Ishikawa (cell line): ENCODE measurements around the gene PNPLA3.

Experiments
- CEBPB ChIP-seq: IDR thresholded peaks from 2 replicates; pipeline ENCODE4 v1.6.1; 2012
- CREB1 ChIP-seq: IDR thresholded peaks from 2 replicates; pipeline ENCODE4 v1.6.1; 2012; ENCODE audit warnings: low read depth
- EGR1 ChIP-seq: IDR thresholded peaks from 2 replicates; pipeline ENCODE4 v1.6.1; 2012
- EP300 ChIP-seq: IDR thresholded peaks from 2 replicates; pipeline ENCODE4 v1.6.1; 2012; ENCODE audit warnings: borderline replicate concordance
- FOXM1 ChIP-seq: IDR thresholded peaks from 2 replicates; pipeline ENCODE4 v1.6.1; 2012; ENCODE audit warnings: low read depth, borderline replicate concordance
- MAX ChIP-seq: IDR thresholded peaks from 2 replicates; pipeline ENCODE4 v1.6.1; 2012
- NFIC ChIP-seq: IDR thresholded peaks from 2 replicates; pipeline ENCODE4 v1.6.1; 2012
- RAD21 ChIP-seq: IDR thresholded peaks from 2 replicates; pipeline ENCODE4 v1.6.1; 2012; ENCODE audit warnings: low read depth
- REST ChIP-seq: IDR thresholded peaks from 2 replicates; pipeline ENCODE4 v1.6.1; 2012; ENCODE audit warnings: low read depth, mild to moderate bottlenecking
- TAF1 ChIP-seq: IDR thresholded peaks from 2 replicates; pipeline ENCODE4 v1.6.1; 2012; ENCODE audit warnings: low read depth, mild to moderate bottlenecking
- TCF12 ChIP-seq: IDR thresholded peaks from 2 replicates; pipeline ENCODE4 v1.6.1; 2012; ENCODE audit warnings: low read depth
- TEAD4 ChIP-seq: IDR thresholded peaks from 2 replicates; pipeline ENCODE4 v1.6.1; 2012
- USF1 ChIP-seq: IDR thresholded peaks from 2 replicates; pipeline ENCODE4 v1.6.1; 2012
- YY1 ChIP-seq: IDR thresholded peaks from 2 replicates; pipeline ENCODE4 v1.6.1; 2012; ENCODE audit warnings: low read depth
- ZBTB7A ChIP-seq: IDR thresholded peaks from 2 replicates; pipeline ENCODE4 v1.6.1; 2012; ENCODE audit warnings: low read depth

PNPLA3 gene

GRCh38 chr22:43925433-43926348 lies 2.1 kb downstream of the PNPLA3 start:
- TF ChIP-seq CREB1 (no peak), NFIC (no peak)

GRCh38 chr22:43926349-43926710 lies 2.7 kb downstream of the PNPLA3 start:
- TF ChIP-seq ZBTB7A (no peak), FOXM1 (no peak), RAD21 (no peak), NFIC (no peak), CEBPB (no peak), TAF1 (no peak)

GRCh38 chr22:43928468-43928867 lies 4.9 kb downstream of the PNPLA3 start:
- TF ChIP-seq FOXM1, result no peak
- no peak for TF ChIP-seq RAD21
- TF ChIP-seq CEBPB, result no peak
- no peak for TF ChIP-seq CREB1
- TF ChIP-seq TCF12, result no peak
- no peak for TF ChIP-seq NFIC
- TF ChIP-seq EP300, result no peak
- TF ChIP-seq MAX, result no peak
- no peak for TF ChIP-seq USF1
- TF ChIP-seq YY1, result no peak
- TF ChIP-seq ZBTB7A, result no peak
- TF ChIP-seq EGR1, result no peak
- no peak for TF ChIP-seq REST

GRCh38 chr22:43928908-43929307 lies 5.3 kb downstream of the PNPLA3 start:
- TF ChIP-seq YY1, result no peak
- no peak for TF ChIP-seq CEBPB
- TF ChIP-seq TAF1, result no peak
- no peak for TF ChIP-seq CREB1
- no peak for TF ChIP-seq MAX

- TF ChIP-seq CEBPB, result no peak
- no peak for TF ChIP-seq EP300
- no peak for TF ChIP-seq TCF12
- no peak for TF ChIP-seq YY1
- no peak for TF ChIP-seq USF1
- TF ChIP-seq FOXM1, result no peak
- TF ChIP-seq CREB1, result no peak
- TF ChIP-seq REST, result no peak
- TF ChIP-seq MAX, result no peak
- no peak for TF ChIP-seq ZBTB7A
- no peak for TF ChIP-seq EGR1
- no peak for TF ChIP-seq TEAD4
- TF ChIP-seq TAF1, result no peak
- TF ChIP-seq NFIC, result no peak
- no peak for TF ChIP-seq RAD21
Observed at GRCh38 chr22:43931771-43932170, 8.2 kb downstream of the PNPLA3 start.

GRCh38 chr22:43941449-43941848 lies 17.8 kb downstream of the PNPLA3 start:
- TF ChIP-seq FOXM1 (no peak), NFIC (no peak), YY1 (no peak), CREB1 (no peak), TAF1 (no peak), EP300 (no peak), TEAD4 (no peak), TCF12 (no peak), RAD21 (no peak), USF1 (no peak), CEBPB (no peak), EGR1 (no peak), MAX (no peak), REST (no peak), ZBTB7A (no peak)
